ENCODE results near the gene USP24.

The USP24 gene, protein sequence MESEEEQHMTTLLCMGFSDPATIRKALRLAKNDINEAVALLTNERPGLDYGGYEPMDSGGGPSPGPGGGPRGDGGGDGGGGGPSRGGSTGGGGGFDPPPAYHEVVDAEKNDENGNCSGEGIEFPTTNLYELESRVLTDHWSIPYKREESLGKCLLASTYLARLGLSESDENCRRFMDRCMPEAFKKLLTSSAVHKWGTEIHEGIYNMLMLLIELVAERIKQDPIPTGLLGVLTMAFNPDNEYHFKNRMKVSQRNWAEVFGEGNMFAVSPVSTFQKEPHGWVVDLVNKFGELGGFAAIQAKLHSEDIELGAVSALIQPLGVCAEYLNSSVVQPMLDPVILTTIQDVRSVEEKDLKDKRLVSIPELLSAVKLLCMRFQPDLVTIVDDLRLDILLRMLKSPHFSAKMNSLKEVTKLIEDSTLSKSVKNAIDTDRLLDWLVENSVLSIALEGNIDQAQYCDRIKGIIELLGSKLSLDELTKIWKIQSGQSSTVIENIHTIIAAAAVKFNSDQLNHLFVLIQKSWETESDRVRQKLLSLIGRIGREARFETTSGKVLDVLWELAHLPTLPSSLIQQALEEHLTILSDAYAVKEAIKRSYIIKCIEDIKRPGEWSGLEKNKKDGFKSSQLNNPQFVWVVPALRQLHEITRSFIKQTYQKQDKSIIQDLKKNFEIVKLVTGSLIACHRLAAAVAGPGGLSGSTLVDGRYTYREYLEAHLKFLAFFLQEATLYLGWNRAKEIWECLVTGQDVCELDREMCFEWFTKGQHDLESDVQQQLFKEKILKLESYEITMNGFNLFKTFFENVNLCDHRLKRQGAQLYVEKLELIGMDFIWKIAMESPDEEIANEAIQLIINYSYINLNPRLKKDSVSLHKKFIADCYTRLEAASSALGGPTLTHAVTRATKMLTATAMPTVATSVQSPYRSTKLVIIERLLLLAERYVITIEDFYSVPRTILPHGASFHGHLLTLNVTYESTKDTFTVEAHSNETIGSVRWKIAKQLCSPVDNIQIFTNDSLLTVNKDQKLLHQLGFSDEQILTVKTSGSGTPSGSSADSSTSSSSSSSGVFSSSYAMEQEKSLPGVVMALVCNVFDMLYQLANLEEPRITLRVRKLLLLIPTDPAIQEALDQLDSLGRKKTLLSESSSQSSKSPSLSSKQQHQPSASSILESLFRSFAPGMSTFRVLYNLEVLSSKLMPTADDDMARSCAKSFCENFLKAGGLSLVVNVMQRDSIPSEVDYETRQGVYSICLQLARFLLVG (N-terminal part only)

DNA sequence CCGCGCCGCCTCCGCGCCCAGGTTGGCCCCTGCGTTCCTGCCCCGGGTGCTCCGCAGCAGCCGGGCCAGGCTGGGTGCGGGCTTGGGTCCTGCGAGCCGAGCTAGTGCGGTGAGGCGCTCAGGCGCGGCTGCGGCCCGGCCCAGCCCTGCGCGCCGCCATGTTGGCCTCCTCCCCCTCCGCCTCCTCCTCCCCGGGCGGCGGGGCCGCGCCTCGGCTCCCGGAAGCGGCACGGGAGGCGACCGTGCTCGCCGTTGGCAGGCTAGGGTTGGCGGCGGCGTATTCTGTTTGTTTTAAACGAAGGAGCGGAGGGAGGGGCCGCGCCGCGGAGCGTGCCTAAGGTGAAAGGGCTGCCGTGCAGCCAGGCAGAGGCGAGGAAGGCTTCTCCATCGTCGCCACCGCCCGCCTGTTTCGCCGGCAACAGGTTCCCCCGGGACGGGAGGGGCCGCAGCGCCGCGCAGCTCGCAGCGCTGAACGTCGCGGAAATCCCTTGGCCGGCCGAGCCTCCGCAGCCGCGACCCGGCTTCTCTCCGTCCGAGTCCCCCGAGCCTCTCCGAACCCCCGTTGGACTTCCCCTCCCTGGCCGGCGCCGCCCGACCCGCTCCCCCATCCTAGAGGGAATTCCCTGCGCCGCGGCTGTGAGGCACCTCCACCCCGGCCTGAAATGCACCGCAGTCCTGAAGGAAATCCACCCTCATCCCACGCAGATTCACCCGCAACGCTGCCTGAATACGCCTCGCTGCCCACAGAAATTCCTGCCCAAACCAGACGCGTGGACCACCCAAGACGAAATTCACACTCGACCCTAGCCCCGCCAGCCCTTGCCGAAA, at the start of gene USP24:
Gene USP24, minus strand, starts transcription at position 171 of the 828 bp plus-strand sequence. CDS start 251 bp downstream, outside the sequence.
- DNase-seq, result peak; percentile 65

DNA sequence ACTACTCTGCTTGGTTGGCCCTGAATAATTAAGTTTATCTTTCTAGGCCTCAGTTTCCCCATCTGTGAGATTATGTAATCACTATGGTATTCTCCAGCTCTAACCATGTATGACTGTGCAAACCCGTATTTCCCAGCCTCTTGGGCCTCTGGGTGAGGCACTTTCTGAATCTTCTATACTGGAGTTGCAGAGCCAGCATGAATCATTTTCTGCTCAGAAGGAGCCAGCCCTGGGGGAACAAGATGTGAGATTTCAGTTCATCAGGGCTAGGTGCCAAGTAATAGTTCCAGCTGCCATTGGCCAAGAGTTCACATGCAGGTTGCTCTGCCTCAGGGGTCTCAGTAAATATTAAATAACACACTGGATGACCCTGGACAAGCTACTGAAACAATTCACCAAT, 47.7 kb upstream of the USP24 start:
- no peak for DNase-seq

DNA sequence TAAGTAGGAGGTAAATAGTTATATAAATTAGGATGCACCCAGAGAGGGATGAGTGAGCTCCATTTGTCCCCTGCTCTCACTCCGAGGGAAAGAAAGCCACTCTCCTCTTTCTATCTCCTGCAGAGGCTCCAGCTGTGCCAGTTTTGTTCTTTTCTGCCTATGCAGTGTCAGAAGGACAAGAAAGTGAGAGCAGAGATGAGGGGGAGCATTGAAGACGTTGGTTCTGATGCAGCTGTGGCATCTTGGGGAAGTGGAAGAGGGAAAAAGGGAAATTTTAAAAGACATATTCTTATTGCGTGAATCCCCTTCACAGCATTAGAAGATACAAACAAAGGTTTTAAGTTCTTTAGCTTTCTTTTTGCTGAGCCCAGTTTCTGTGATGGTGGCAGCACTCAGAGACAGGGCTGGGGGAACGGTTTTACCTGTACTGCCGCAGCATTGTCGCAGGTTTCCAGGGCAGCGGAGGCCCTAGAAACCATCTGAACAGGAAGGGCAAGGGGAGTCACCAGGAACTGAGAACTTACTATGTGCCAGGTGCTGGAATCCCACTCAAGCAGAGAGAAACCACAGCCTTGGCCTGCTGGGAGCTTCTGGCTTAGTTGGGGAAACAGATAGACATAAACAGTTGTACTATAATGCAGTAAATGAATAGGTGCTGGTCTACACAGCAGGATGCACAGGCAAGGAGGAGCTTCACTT, 44.9 kb upstream of the USP24 start:
- no peak for DNase-seq

DNA sequence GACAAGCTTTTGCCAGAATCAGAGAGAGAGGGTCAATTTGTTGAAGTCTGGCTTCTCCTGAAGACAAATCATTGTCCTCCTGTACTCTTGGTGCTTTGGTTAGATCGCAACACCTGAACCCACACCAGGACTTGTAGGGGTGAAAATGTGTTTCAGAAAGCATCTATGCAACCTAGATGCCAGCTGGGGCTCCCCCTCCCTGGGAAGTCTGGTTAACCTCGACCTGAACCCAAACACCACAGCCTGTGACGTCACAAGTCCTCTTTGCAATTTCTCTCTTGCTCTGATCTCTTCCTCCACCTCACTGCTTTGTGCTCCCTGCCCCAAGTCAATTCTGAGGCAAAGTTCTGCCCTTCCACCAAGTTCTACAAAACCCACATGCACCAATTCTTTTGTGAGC, 42.8 kb upstream of the USP24 start:
- no peak for DNase-seq

DNA sequence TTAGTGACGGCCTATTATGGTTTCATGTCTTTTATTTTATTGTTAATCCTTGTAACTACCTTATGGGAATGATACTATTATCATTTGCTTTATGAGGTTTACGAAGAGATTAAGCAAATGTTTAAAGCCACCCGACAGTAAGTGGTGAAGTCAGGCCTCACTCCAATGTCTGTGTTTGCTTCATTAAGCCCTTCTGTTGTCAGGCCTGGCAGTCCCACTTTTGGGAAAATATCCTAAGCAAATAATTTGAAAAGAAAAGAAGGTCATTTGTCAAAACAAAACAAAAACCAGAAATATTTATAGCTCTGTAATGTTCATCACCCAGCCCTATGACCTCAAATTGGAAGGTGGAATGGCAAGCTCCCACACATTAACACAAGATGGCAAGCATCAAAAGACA, 40.7 kb upstream of the USP24 start:
- no peak for DNase-seq

DNA sequence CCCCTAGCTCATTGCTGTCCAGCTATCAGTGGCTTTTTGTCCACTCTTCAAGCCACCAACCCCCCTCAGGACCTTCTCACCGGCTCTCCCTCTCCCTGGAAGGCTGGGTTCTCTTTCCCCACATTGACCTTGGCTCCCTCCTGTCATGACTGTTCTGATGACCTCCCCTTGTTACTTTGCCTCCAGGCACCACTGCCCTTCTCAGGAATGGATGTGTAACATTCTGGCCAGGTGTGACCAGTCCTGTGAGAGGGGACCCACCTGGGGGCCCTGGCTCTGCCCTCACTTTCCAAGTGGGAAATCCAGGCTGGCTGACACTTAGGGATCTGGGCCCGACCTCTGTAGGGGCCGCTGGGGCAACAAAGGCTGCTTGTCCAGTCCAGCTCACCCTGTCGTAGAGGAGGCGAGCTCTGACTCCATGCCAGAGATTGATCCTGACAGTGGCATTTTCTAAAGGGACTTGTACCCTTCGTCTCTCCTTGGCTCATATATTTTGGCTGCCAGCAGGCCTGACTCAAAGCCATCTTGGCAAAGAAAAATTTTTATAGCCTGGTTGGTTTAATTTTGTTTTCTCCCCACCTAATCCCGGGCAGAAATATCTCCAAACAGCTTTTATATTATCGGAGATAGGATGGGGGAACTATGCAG, 37.9 kb upstream of the USP24 start:
- peak; percentile 82 for DNase-seq

DNA sequence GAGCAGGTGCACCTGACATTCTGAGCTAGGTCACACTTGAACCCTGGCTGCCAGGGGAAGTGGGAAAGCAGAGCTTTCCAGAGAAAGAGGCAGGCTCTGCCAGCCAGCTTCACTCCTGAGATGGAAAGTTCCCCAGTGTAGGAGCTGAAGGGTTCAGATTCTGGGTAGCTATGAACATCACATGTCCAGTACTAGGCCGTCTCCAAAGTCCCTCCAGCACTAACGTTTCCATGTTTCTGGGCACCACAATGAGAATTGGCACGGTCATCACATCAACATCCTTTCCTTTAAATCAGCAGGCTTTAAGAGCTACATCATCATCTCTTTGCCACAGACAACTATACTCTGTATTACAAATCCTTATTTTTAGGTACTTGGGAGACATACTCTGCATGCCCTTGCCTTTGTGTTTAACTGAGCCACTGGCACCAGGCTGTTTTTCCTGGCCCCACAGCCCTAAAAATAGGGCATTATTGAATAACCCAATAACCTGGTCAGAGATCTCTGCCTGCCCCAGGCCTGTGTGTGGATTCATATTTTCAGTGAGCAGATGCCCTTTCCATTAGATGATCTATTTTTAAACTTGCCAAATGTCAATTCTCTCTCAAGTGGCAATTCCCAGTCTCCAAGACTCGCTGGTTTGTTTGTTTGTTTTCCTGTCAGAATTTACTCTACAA, 35.4 kb upstream of the USP24 start:
- DNase-seq, result no peak

DNA sequence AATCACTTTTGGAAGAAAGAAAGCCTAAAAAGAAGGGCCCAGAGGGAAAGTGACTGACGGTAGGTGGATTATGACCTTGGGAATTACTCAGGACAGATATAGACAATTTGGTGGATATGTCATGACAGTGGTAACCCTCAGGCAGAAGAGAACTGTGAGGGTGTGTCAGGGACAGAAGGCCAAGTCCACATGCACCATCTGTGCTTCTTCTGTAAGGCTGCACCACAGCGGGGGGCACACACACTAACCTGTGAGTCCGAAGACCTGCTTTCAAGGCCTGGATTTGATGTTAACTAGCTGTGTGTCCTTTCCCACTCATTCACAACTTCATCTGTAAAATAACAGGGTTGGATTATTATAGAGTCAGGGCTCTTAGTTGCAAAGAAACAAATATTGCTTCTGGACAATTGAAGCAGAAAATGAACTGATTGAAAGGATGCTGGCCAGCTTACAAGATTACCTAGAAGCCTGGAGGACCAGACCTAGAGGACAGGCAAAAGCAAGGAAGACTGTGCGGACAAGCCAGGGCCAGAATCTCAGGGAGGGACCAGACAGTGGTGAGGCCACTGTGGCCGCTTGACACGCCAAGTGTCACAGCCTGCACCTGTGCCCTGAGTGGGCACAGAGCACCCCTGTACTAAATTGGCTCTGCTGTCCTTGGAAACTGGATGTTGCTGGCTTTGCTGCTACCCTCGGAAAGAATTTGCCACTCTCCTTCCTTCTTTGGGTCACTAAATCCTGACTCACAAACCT, 34.7 kb upstream of the USP24 start:
- no peak for DNase-seq

DNA sequence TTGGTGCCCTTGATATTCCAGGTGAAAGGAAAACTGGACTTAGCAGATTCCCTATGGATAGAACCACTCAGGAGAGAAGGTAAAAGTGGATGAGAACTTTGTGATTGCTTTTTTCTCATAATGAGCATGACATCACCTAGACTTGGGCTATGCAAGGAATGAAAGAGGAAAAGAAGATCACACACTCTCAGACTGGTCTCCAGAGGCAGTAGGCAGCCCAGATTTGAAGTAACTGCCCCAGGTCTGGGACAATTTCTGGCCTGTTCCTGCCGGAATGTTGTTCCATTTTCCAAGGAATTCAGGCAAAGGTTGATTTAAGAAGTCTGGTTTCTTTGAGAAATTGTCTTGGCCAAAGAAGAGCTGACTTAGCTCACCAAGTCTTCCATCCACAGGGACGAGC, 31.7 kb upstream of the USP24 start:
- DNase-seq, result no peak

DNA sequence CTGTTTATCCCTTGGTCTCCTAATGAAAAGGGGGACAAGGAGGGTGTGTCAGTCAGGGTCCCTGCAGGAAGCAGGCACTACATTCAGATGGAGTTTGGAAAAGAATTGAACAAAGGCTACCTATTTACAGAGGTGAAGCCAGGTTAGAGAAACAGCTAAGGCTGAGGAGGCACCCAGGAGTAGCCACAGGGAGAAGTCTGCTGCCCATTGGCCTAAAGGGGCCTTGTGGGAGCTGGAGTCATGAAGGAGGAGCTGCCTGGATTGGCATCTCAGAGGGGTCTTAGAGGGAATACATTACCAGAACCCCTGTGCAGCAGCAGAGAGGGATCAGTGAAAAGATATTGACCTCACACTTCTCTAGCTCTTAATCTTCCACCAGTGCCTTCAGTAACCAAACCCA, 31.2 kb upstream of the USP24 start:
- no peak for DNase-seq

DNA sequence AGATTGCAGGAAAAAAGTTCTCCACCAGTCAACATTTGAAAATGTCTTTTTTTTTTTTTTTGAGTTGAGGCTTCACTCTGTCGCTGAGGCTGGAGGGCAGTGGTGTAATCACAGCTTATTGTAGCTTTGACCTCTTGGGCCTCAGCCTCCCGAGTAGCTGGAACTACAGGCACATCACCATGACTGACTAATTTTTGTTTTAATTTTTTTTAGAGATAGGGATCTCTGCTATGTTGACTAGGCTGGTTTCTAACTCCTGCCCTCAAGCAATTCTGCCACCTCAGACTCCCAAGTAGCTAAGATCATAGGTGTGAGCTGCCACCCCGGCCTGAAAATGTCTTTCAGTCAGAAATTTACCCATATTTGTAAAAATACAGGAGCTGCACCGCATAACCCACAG, 30.6 kb upstream of the USP24 start:
- DNase-seq, result no peak

DNA sequence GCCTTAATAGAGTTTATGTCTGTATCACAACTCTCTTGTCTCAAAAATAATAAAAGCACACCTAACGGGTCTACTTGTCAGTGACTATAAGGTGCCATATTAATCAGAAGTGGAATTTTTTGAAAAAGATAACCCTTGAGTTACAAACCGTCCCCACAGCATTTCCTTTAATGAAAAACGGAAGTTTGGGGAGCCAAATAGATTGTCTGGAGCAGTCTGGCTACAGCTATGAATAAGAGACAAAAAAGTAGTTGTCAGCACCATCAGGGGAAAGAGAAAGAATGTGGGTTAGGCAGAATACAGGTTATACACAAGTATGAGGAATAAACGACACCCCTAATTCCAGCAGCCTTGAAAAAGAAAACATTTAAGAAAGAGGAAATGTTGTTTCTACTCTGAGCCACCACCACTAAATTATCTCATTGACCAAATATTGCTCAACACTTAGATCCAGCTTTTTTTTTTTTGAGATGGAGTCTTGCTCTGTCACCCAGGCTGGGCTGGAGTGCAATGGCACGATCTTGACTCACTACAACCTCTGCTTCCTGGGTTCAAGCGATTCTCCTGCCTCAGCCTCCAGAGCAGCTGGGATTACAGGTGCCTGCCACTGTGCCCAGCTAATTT, 29.4 kb upstream of the USP24 start:
- DNase-seq, result no peak

DNA sequence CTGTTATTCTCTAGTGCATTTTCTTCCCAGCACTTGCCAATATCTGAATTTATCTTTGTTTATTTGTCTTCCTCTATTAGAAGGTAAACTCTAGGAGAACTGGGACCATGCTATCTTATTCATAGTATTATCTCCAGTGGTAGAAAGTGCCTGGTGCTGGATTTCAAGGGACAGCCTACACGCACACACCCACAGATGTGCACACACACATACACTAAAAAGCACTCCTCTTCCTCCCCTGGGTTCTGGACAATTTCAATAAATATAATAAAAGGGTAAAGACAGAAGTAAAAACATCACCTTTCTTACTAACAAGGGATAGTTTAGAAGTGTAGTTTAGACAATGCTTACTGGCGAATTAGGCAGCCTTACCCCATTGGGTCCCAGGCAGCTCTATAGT, 28.5 kb upstream of the USP24 start:
- DNase-seq, result no peak

DNA sequence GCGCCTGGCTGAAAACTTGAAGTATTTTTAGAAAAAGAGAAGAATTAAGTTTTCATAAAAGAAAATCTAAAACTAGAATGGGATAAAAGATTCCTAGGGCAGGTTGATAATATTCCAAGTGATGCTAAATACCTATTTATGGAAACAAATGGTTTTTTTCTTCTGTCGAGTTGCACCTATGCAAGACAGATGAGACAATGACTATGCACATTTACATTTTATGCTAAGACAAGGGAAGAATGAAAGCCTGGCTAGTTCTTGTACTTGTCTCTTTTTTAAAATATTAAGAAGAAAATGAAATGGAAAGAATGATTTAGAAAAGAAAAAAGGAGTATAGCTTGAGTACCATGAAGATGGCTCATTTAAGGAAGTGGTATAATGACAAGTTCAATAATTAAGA, 24.4 kb upstream of the USP24 start:
- DNase-seq, result no peak

DNA sequence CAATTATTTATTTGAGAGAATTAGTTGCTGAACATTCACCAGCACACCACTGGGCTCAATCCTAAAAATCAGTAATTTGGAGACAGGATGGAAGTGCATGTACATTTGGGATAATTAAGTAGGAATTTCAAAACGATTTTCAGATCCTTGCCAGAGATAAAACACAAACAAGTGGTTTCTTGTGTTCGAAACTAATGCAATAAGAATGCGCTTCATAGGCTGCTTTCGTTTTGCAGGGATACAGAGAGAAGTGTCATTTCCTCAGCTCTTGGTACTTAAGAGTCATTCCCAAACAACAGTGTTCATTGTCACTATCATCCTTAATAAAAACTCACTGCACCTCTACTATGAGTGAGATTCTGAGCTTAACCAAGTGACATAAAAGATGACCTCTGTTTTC, 20.6 kb upstream of the USP24 start:
- no peak for DNase-seq

DNA sequence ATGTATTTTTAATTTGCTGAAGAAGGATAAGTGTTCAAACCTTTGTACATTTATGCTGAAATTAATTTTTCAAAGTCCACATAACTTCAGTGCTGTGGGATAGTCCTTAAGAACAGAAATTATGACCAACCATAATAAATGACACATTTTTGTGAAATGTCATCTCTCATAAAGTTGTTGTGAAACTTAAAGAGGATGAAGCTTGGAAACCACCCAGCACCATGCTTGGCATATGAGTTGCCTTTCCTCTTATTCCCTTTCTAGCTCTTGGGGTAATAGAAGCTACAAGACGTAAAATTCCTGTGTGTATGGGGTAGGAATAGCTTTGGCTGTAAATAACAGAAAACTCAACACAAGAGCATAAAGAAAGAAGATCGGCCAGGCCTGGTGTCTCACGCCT, 18.9 kb upstream of the USP24 start:
- no peak for DNase-seq

DNA sequence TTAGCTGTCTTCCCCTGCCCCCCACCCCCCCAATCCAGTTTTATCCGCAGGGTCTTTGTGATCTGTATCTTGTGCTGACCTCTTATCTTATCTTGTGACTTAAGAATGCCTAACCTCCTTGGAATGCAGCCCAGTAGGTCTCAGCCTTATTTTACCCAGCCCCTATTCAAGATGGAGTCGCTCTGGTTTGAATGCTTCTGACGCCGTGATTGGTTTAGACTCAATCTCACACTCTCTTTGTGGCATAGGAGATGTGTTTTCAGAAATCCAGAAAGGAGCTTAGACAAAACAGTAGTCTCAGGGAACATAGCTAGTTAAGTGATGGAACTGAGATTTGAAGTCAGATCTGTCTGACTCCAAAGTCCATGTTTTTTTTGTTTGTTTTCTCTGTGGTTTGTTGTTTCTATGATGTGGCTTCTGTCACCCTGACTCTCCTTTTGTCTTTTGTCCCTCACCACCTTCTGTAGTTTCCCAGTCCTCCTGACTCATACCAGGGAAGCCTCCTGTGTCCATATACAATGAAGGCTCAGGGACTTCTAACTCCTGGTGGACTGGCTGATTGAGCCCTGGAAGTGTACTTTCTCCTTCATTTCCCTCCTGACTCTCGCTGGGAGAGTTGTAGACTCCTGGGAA, 18.1 kb upstream of the USP24 start:
- no peak for DNase-seq

DNA sequence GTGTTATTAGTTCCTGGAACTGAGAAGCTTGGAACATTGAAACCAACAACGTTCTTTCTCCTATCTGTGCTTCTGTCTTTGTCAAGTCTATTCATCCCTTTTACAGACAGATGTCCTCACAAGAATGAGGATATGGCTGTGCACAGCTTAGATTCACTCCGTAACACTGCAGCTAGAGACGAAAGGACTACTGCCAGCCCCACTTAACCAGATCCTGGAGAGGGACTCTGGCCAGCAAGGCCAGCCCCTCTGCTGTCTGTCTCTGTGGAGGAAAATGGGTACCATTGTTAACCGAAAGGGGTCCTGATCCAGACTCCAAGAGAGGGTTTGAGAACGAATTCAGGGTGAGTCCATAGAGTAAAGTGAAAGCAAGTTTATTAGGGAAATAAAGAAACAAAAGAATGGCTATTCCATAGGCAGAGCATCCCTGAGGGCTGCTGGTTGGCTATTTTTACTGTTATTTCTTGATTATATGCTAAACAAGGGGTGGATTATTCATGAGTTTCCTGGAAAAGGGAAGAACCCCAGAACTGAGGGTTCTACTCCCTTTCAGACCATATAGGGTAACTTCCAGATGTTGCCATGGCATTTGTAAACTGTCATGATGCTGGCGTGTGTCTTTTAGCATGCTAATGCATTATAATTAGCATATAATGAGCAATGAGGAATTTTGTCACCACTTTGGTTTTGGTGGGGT, 17.4 kb upstream of the USP24 start:
- DNase-seq, result no peak

All from DMS79 treated with DMSO at 0.1 percent for 48 hours (cell line).